CD4-positive, alpha-beta memory T cell (primary cell): ENCODE measurements around the gene BDH1. TPM values are rescaled to one million over a fixed set of nuclear protein-coding genes. Genes with fewer than 3 reads are reported as not detected.

Experiments used
- polyA plus RNA-seq, 2 donors: library from polyadenylated mRNA; unstranded; fragments of 300-500 nt; fragmentation: Illumina TruSeq; gene quantifications; one replicate each; pipeline ENCODE4 v1.2.3, GENCODE V29; 2021
- total RNA-seq, 2 experiments: library from RNA; stranded (reverse); gene quantifications; one replicate each; pipeline ENCODE4 v1.2.3, GENCODE V29; 2021

BDH1 gene
- total and polyA plus RNA-seq, 4 experiments from 2014 or later: 22.3 to 61.1 (median 43.1) TPM

Other genes starting within 250 kb of the BDH1 start
- 10 to 100 TPM; 64.0 to 69.6 TPM for gene RUBCN, start 180.9 kb upstream of the BDH1 start, total RNA-seq
- gene RUBCN, start 180.9 kb upstream of the BDH1 start, polyA plus RNA-seq: 10 to 100 TPM; 13.2 to 26.5 TPM
- gene FYTTD1, start 193.9 kb upstream of the BDH1 start, total RNA-seq: 10 to 100 TPM; 60.0 to 60.2 TPM
- 100 to 1,000 TPM in 1 of 2 donors, 10 to 100 TPM in 1; 98.6 to 120 TPM for gene FYTTD1, start 193.9 kb upstream of the BDH1 start, polyA plus RNA-seq
- gene LRCH3, start 235.3 kb upstream of the BDH1 start, total RNA-seq: 10 to 100 TPM; 76.0 to 87.7 TPM
- 10 to 100 TPM in 1 of 2 donors, 1 to 10 TPM in 1; 7.4 to 21.5 TPM for gene LRCH3, start 235.3 kb upstream of the BDH1 start, polyA plus RNA-seq